HFFc6 (cell line): ENCODE data around the gene TMEM135. TPM values are rescaled to one million over a fixed set of nuclear protein-coding genes. Genes with fewer than 3 reads are reported as not detected.

Source experiments
- DNase-seq: peaks from one replicate; pipeline ENCODE4 v3.0.0-alpha.2; 2018
- H3K27ac Mint-ChIP-seq: 2 replicates; pipeline ENCODE4 v1.8.0; 2020; ENCODE audit warnings: mild to moderate bottlenecking, mixed read lengths
- H3K27me3 Mint-ChIP-seq: 2 replicates; pipeline ENCODE4 v1.8.0; 2021; ENCODE audit warnings: mild to moderate bottlenecking, moderate library complexity, mixed read lengths; ENCODE audit not compliant: insufficient read depth
- H3K36me3 Mint-ChIP-seq: 2 replicates; pipeline ENCODE4 v1.8.0; 2021; ENCODE audit warnings: low read depth, mixed read lengths
- H3K4me1 Mint-ChIP-seq: 2 replicates; pipeline ENCODE4 v1.8.0; 2020; ENCODE audit warnings: low read depth, mixed read lengths
- H3K4me3 Mint-ChIP-seq: 2 replicates; pipeline ENCODE4 v1.8.0; 2020; ENCODE audit warnings: mild to moderate bottlenecking, moderate library complexity, mixed read lengths
- H3K9me3 Mint-ChIP-seq: 2 replicates; pipeline ENCODE4 v1.8.0; 2020; ENCODE audit warnings: mild to moderate bottlenecking, mixed read lengths
- total RNA-seq, 6 experiments: library from RNA; stranded (reverse); fragmentation: NEBNext Ultra II Directional; extraction: Animal tissue kit (Norgen Biotek cat#: 25700); gene quantifications; 2 replicates in 1 of 6; 3 replicates in 5 of 6; pipeline ENCODE4 v1.2.3, GENCODE V29; 2021
- TF ChIP-seq, protein P1 (sequence below): fragments of 200-600 bp; sonication (generic); IDR thresholded peaks from 2 replicates; pipeline ENCODE4 v1.5.0; 2021; ENCODE audit warnings: antibody characterized with exemption, mild to moderate bottlenecking

TMEM135 gene
- total RNA-seq, 6 experiments from 2014 or later = 13.1 to 28.3 (median 20.5) TPM

DNA sequence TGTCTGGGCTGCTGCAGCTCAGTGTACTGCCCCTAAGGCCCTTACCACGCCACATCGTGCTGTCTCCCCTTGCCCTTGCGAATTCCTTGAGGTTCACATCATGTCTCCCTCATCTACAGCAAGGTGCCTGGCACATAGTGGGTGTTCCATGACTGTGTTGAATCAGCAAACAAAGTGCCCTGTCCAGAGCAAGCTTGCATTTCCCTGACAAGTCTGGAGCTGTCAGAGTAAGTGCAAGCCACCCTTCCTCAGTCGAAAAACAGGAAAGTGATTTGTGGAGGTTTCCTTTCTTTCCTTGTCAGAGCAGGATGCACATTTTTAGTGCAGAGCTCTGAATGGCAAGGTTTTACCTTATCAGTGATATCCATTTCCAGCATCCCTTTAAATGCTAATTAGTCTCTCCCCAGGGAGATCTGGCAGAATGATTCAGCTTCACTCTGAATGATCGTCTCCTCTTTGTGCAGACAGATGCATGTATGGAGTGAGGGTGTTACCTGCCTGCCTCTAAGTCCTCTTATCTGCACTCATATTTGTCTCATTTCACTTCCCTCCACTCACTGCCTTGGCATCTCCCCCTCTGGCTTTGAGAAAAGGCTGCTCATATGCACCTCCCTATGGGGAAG lies 331.2 kb downstream of the TMEM135 start:
- no peaks in the 10 kb centered on the region for H3K4me1 Mint-ChIP-seq
- H3K4me3 Mint-ChIP-seq = no peak overlapping the region
- TF ChIP-seq, protein P1, sequence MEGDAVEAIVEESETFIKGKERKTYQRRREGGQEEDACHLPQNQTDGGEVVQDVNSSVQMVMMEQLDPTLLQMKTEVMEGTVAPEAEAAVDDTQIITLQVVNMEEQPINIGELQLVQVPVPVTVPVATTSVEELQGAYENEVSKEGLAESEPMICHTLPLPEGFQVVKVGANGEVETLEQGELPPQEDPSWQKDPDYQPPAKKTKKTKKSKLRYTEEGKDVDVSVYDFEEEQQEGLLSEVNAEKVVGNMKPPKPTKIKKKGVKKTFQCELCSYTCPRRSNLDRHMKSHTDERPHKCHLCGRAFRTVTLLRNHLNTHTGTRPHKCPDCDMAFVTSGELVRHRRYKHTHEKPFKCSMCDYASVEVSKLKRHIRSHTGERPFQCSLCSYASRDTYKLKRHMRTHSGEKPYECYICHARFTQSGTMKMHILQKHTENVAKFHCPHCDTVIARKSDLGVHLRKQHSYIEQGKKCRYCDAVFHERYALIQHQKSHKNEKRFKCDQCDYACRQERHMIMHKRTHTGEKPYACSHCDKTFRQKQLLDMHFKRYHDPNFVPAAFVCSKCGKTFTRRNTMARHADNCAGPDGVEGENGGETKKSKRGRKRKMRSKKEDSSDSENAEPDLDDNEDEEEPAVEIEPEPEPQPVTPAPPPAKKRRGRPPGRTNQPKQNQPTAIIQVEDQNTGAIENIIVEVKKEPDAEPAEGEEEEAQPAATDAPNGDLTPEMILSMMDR = no peak
- no peaks in the 10 kb centered on the region for H3K9me3 Mint-ChIP-seq
- peaks cover 14% of the 10 kb centered on the region for H3K27me3 Mint-ChIP-seq
- no peak overlapping the region for H3K27ac Mint-ChIP-seq
- H3K36me3 Mint-ChIP-seq = no peaks in the 10 kb centered on the region
- DNase-seq = no peak

DNA sequence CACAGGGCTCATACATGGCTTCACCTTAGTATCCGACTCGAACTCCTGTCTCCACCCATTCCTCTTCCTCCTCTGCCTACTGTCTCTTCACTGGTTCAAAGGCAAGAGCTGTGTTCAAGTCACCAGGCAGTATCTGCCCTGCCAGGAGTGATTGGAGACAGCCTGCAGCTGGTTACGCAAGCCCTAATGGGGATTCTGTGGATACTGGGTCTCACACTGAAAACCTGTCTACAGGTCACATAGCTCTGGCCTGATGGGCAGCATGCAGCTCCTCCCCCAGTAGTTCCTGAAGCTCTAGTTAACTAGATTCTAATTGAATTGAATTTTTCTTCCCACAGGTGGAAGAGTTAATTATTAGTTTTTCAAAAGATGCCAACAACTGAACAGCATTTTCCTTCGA lies 332.2 kb downstream of the TMEM135 start:
- TF ChIP-seq, protein P1 = no peak
- no peaks in the 10 kb centered on the region for H3K9me3 Mint-ChIP-seq
- no peak overlapping the region for H3K27ac Mint-ChIP-seq
- no peaks in the 10 kb centered on the region for H3K36me3 Mint-ChIP-seq
- no peak for DNase-seq
- peaks cover 13% of the 10 kb centered on the region for H3K27me3 Mint-ChIP-seq
- no peaks in the 10 kb centered on the region for H3K4me1 Mint-ChIP-seq
- no peak overlapping the region for H3K4me3 Mint-ChIP-seq

DNA sequence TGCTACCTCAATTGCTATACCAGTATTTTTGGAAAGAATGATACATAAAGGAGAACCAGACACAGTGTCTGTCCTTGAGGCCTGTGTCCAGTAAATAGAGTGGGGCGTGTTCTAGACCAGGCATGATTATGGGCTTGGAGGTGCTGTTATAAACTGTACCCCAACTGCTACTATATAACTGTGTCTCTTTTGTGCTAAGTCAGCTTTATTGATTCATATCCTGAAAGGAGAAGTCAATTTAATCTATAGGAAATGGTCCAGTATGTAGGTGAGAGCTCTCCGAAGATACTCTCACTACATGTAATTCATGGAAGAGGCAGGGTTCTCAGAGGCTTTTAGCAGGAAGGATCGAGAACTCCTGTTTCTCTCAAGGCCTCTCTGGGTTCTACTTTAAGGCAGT lies 334.3 kb downstream of the TMEM135 start:
- H3K27me3 Mint-ChIP-seq = peaks cover 18% of the 10 kb centered on the region
- no peaks in the 10 kb centered on the region for H3K9me3 Mint-ChIP-seq
- TF ChIP-seq, protein P1 = no peak
- no peak for DNase-seq
- no peaks in the 10 kb centered on the region for H3K4me1 Mint-ChIP-seq
- H3K27ac Mint-ChIP-seq = no peak overlapping the region
- no peak overlapping the region for H3K4me3 Mint-ChIP-seq
- no peaks in the 10 kb centered on the region for H3K36me3 Mint-ChIP-seq

Other genes starting within 250 kb of the TMEM135 start
- 100 to 1,000 TPM; 192 to 356 (median 243) TPM for gene PRSS23, start 237.4 kb upstream of the TMEM135 start, total RNA-seq
- gene FZD4, start 82.5 kb upstream of the TMEM135 start, total RNA-seq = 10 to 100 TPM; 11.0 to 13.8 (median 12.7) TPM